ENCODE measurements around the gene STX1B. TPM values are rescaled to one million over a fixed set of nuclear protein-coding genes. Genes with fewer than 3 reads are reported as not detected.

STX1B gene
- total RNA-seq, 1 donor from 2014 or later = 0.34 TPM

Other genes with a start within 250 kb of the STX1B start
- gene CFAP119, start 248.6 kb downstream of the STX1B start, total RNA-seq = 4.4 and 5.6 TPM in 2 replicates
- 98.2 and 98.5 TPM in 2 replicates for gene RNF40, start 248.3 kb downstream of the STX1B start, total RNA-seq
- gene ZNF629, start 223.4 kb downstream of the STX1B start, total RNA-seq = 2.7 and 3.2 TPM in 2 replicates
- gene BCL7C, start 116.6 kb downstream of the STX1B start, total RNA-seq = 23.1 and 25.3 TPM in 2 replicates
- 0.23 and 0.29 TPM in 2 replicates for gene CTF1, start 114.0 kb downstream of the STX1B start, total RNA-seq
- 32.7 and 33.2 TPM in 2 replicates for gene FBXL19, start 87.1 kb downstream of the STX1B start, total RNA-seq
- 11.1 and 11.5 TPM in 2 replicates for gene ORAI3, start 61.6 kb downstream of the STX1B start, total RNA-seq
- 34.0 and 38.8 TPM in 2 replicates for gene SETD1A, start 52.9 kb downstream of the STX1B start, total RNA-seq
- gene HSD3B7, start 25.4 kb downstream of the STX1B start, total RNA-seq = 2.1 and 3.3 TPM in 2 replicates
- gene STX4, start 22.9 kb upstream of the STX1B start, total RNA-seq = 56.4 and 58.7 TPM in 2 replicates
- 14.9 and 15.1 TPM in 2 replicates for gene ZNF668, start 63.6 kb upstream of the STX1B start, total RNA-seq
- 25.3 and 26.1 TPM in 2 replicates for gene ZNF646, start 63.8 kb upstream of the STX1B start, total RNA-seq
- gene PRSS53, start 78.3 kb upstream of the STX1B start, total RNA-seq = 3.1 and 4.7 TPM in 2 replicates
- gene VKORC1, start 84.2 kb upstream of the STX1B start, total RNA-seq = 47.3 and 53.0 TPM in 2 replicates
- gene BCKDK, start 97.7 kb upstream of the STX1B start, total RNA-seq = 43.6 and 44.8 TPM in 2 replicates
- gene KAT8, start 107.0 kb upstream of the STX1B start, total RNA-seq = 55.4 and 58.2 TPM in 2 replicates
- gene PRSS8, start 125.1 kb upstream of the STX1B start, total RNA-seq = not detected in 2 replicates
- 0.27 and 0.34 TPM in 2 replicates for gene PRSS36, start 139.4 kb upstream of the STX1B start, total RNA-seq
- 950 and 955 TPM in 2 replicates for gene FUS, start 169.5 kb upstream of the STX1B start, total RNA-seq
- 20.9 and 21.2 TPM in 2 replicates for gene PYCARD, start 192.1 kb upstream of the STX1B start, total RNA-seq
- gene TRIM72, start 203.5 kb upstream of the STX1B start, total RNA-seq = 0.10 and 0.15 TPM in 2 replicates
- gene PYDC1, start 206.5 kb upstream of the STX1B start, total RNA-seq = not detected in 2 replicates
- gene ITGAM, start 249.3 kb upstream of the STX1B start, total RNA-seq = 14.2 and 16.8 TPM in 2 replicates

Measured in activated T-helper 1 cell treated with anti-CD3 and anti-CD28 coated beads, Interleukin-12 subunit alpha, Interleukin-12 subunit beta, Interleukin-2, Interleukin-4 antibody, amounts not matched to agents 30 ng/mL and 10 ng/mL and 1 ng/mL, durations not matched to agents 14 hours and 24 hours and 36 hours (primary cell).